Adrenal gland (tissue), 5 donors: ENCODE measurements around the gene LASP1.

ENCODE experiments used
- CTCF ChIP-seq, 6 experiments: fragments of 450-650 bp in 4 of 6; fragments of 200-600 bp in 2 of 6; sonication (generic) in 1 of 6; IDR thresholded peaks; 1 replicate in 5 of 6; 2 replicates in 1 of 6; pipeline versions ENCODE4 v1.5.1 to v1.8.0; 2016 to 2021; ENCODE audit warnings: antibody characterized with exemption in 6 of 6, mild to moderate bottlenecking in 2 of 6, moderate library complexity in 1 of 6
- POLR2A ChIP-seq, 2 donors: fragments of 450-650 bp; IDR thresholded peaks; one replicate each; pipeline ENCODE4 v1.6.1; 2017; ENCODE audit warnings: antibody characterized with exemption in 2 of 2, mild to moderate bottlenecking in 2 of 2, moderate library complexity in 1 of 2
- donor health status: DM: no; HTN: no; CAD: no.

- TF ChIP-seq CTCF (IDR thresholded peaks at IDR 0.05) (no peak), POLR2A (IDR thresholded peaks at IDR 0.05) (peak; percentile 83 to 91)
These were observed 16.3 kb upstream of the LASP1 start, which contains the start of gene RPL23 for GRCh38 chr17:38853292-38854219.
